A549 (cell line): ENCODE measurements around the gene KIAA1671. TPM values are rescaled to one million over a fixed set of nuclear protein-coding genes. Genes with fewer than 3 reads are reported as not detected.
A peak's percentile ranks its signal among the peaks of the same experiment; 100 is the strongest.

Source experiments
- ATAC-seq, 2 experiments: fragments of 200-7000 bp in 1 of 2; fragments of >200 bp in 1 of 2; cut with Nextera tagmentation in 1 of 2; cut with Tn5 transposase in 1 of 2; 3 replicates each; pipeline versions ENCODE4 v1.8.0 to v1.9.1; 2018 to 2020; ENCODE audit warnings: mild to moderate bottlenecking in 1 of 2, moderate library complexity in 1 of 2
- CTCF ChIA-PET: fragments of 300-600 bp; sonication (Branson Sonifier 250); formaldehyde crosslinking; extraction: SDS; loops from one replicate; lab custom pipeline; 2021; ENCODE audit warnings: antibody characterized with exemption, inconsistent platforms; lab: Yijun Ruan, JAX
- POLR2A ChIA-PET: fragments of 350-600 bp; formaldehyde crosslinking; extraction: SDS; loops from one replicate; lab custom pipeline; 2021; ENCODE audit warnings: antibody characterized with exemption, inconsistent platforms; lab: Yijun Ruan, JAX
- DNase-seq, 2 experiments: peaks; one replicate each; pipeline versions ENCODE4 v3.0.0 to v3.0.0-alpha.2; 2011 to 2016; ENCODE audit warnings: low read depth in 1 of 2, low spot score in 1 of 2
- FAIRE-seq: peaks from 2 replicates; lab custom pipeline; 2011; peaks lifted over from hg19 to GRCh38; lab: Jason Lieb, UNC
- H3K27ac ChIP-seq, 2 experiments: fragments of >200 bp; sonication (Bioruptor Twin); formaldehyde crosslinking; 3 replicates each; pipeline ENCODE4 v1.5.1; 2016 to 2017
- H3K4me1 ChIP-seq: fragments of >200 bp; sonication (Bioruptor Twin); formaldehyde crosslinking; 3 replicates; pipeline ENCODE4 v1.6.1; 2016
- H3K4me2 ChIP-seq: fragments of >200 bp; sonication (Bioruptor Twin); formaldehyde crosslinking; 3 replicates; pipeline ENCODE4 v1.6.1; 2016
- H3K4me3 ChIP-seq: fragments of >200 bp; sonication (Bioruptor Twin); formaldehyde crosslinking; 3 replicates; pipeline ENCODE4 v1.5.1; 2016
- H3K9me3 ChIP-seq: fragments of >200 bp; sonication (Bioruptor Twin); formaldehyde crosslinking; 3 replicates; pipeline ENCODE4 v1.6.1; 2016
- BHLHE40 ChIP-seq: IDR thresholded peaks from 2 replicates; pipeline ENCODE4 v1.6.1; 2012; ENCODE audit warnings: low read depth, low read length, inconsistent platforms
- CBX2 ChIP-seq: fragments of 200-600 bp; sonication (generic); IDR thresholded peaks from 2 replicates; pipeline ENCODE4 v1.6.1; 2016; ENCODE audit warnings: low read depth, mild to moderate bottlenecking, borderline replicate concordance
- CEBPB ChIP-seq, 2 experiments: fragments of >200 bp in 1 of 2; sonication (Bioruptor Twin) in 1 of 2; formaldehyde crosslinking in 1 of 2; IDR thresholded peaks; 2 replicates each; pipeline ENCODE4 v1.6.1; 2012 to 2016
- CHD4 ChIP-seq: fragments of 200-600 bp; sonication (generic); IDR thresholded peaks from 2 replicates; pipeline ENCODE4 v1.6.1; 2016; ENCODE audit warnings: antibody characterized with exemption, mild to moderate bottlenecking, borderline replicate concordance
- EHF ChIP-seq: fragments of 250-450 bp; sonication (Bioruptor Pico); IDR thresholded peaks from 2 replicates; pipeline ENCODE4 v1.5.0; 2020; ENCODE audit warnings: mild to moderate bottlenecking
- EHMT2 ChIP-seq: fragments of 200-600 bp; sonication (generic); IDR thresholded peaks from 2 replicates; pipeline ENCODE4 v1.6.1; 2016; ENCODE audit warnings: antibody characterized with exemption, low read depth, mild to moderate bottlenecking, moderate library complexity
- FOSL2 ChIP-seq, 2 experiments: fragments of 450-650 bp in 1 of 2; fragments of >200 bp in 1 of 2; sonication (Bioruptor Twin) in 1 of 2; formaldehyde crosslinking; IDR thresholded peaks; 2 replicates each; pipeline versions ENCODE4 v1.5.0 to v1.6.1; 2016 to 2020; ENCODE audit warnings: mild to moderate bottlenecking in 1 of 2, moderate library complexity in 1 of 2
- HDAC2 ChIP-seq: fragments of 200-600 bp; sonication (generic); IDR thresholded peaks from 2 replicates; pipeline ENCODE4 v1.6.1; 2016
- NFE2L2 ChIP-seq: fragments of 150-350 bp; conservative IDR thresholded peaks from 2 replicates; pipeline ENCODE4 v1.6.1; 2014; ENCODE audit warnings: low read length
- NPAS2 ChIP-seq: fragments of 250-450 bp; sonication (Bioruptor Pico); IDR thresholded peaks from 2 replicates; pipeline ENCODE4 v1.8.0; 2022; ENCODE audit warnings: mild to moderate bottlenecking, moderate library complexity, borderline replicate concordance
- POLR2AphosphoS2 ChIP-seq: conservative IDR thresholded peaks from 2 replicates; pipeline ENCODE4 v1.6.1; 2012; ENCODE audit warnings: low read length, improper control_type of control experiment, inconsistent platforms
- RAD21 ChIP-seq, 2 experiments: fragments of >200 bp in 1 of 2; sonication (Bioruptor Twin) in 1 of 2; formaldehyde crosslinking in 1 of 2; IDR thresholded peaks in 1 of 2; conservative IDR thresholded peaks in 1 of 2; 2 replicates in 1 of 2; 3 replicates in 1 of 2; pipeline ENCODE4 v1.6.1; 2012 to 2018; ENCODE audit warnings: inconsistent platforms in 1 of 2
- RARB ChIP-seq: fragments of 250-450 bp; sonication (Bioruptor Pico); IDR thresholded peaks from 2 replicates; pipeline ENCODE4 v1.8.0; 2021; ENCODE audit warnings: mild to moderate bottlenecking, moderate library complexity
- RCOR1 ChIP-seq: fragments of 150-350 bp; IDR thresholded peaks from 2 replicates; pipeline ENCODE4 v1.6.1; 2014; ENCODE audit warnings: antibody characterized with exemption, low read length, low read depth
- SMC3 ChIP-seq: fragments of >200 bp; sonication (Bioruptor Twin); formaldehyde crosslinking; IDR thresholded peaks from 3 replicates; pipeline ENCODE4 v1.6.1; 2018; ENCODE audit warnings: inconsistent platforms
- TFCP2L1 ChIP-seq: fragments of 250-450 bp; sonication (Bioruptor Pico); IDR thresholded peaks from 2 replicates; pipeline ENCODE4 v1.5.0; 2021; ENCODE audit warnings: mild to moderate bottlenecking
- TP53 ChIP-seq: fragments of 250-450 bp; sonication (Bioruptor Pico); IDR thresholded peaks from 2 replicates; pipeline ENCODE4 v1.5.0; 2021; ENCODE audit warnings: mild to moderate bottlenecking, moderate library complexity
- WGBS: methylation state at CpG from one replicate; pipeline ENCODE4 v1.1.6; 2017; ENCODE audit errors: missing lambda C conversion rate; 5-methylcytosine and 5-hydroxymethylcytosine counted together
- polyA plus RNA-seq, 4 experiments: library from polyadenylated mRNA; depleted of rRNA in 3 of 4; stranded (reverse); fragments of >200 nt; fragmentation: RNase III in 1 of 4; extraction: RNeasy Plus Mini Kit Qiagen cat#74134 plus additional on column Dnase treatment in 1 of 4; gene quantifications; 2 replicates in 3 of 4; 3 replicates in 1 of 4; pipeline ENCODE4 v1.2.3, GENCODE V29; 2011 to 2017
- TF ChIP-seq, protein P1 (sequence below): fragments of >200 bp; sonication (Bioruptor Twin); formaldehyde crosslinking; IDR thresholded peaks from 3 replicates; pipeline ENCODE4 v1.6.1; 2016
- TF ChIP-seq, protein P2 (sequence below): fragments of 250-450 bp; sonication (Bioruptor Pico); IDR thresholded peaks from 2 replicates; pipeline ENCODE4 v1.5.0; 2020; ENCODE audit warnings: low read depth, mild to moderate bottlenecking, moderate library complexity
- TF ChIP-seq, protein P3 (sequence below): fragments of 450-650 bp; IDR thresholded peaks from 2 replicates; pipeline ENCODE4 v1.6.1; 2014; ENCODE audit warnings: antibody characterized with exemption
- TF ChIP-seq, protein P4 (sequence below): fragments of 250-450 bp; sonication (Bioruptor Pico); IDR thresholded peaks from 2 replicates; pipeline ENCODE4 v1.5.0; 2021; ENCODE audit warnings: mild to moderate bottlenecking, moderate library complexity, borderline replicate concordance
- TF ChIP-seq, protein P5 (sequence below): fragments of >200 bp; sonication (Bioruptor Twin); formaldehyde crosslinking; IDR thresholded peaks from 3 replicates; pipeline ENCODE4 v1.5.1; 2016

KIAA1671 gene
- polyA plus RNA-seq, 2 of the 4 experiments (the other 2 are of a cell fraction), result 5.3 to 7.9 TPM

DNA sequence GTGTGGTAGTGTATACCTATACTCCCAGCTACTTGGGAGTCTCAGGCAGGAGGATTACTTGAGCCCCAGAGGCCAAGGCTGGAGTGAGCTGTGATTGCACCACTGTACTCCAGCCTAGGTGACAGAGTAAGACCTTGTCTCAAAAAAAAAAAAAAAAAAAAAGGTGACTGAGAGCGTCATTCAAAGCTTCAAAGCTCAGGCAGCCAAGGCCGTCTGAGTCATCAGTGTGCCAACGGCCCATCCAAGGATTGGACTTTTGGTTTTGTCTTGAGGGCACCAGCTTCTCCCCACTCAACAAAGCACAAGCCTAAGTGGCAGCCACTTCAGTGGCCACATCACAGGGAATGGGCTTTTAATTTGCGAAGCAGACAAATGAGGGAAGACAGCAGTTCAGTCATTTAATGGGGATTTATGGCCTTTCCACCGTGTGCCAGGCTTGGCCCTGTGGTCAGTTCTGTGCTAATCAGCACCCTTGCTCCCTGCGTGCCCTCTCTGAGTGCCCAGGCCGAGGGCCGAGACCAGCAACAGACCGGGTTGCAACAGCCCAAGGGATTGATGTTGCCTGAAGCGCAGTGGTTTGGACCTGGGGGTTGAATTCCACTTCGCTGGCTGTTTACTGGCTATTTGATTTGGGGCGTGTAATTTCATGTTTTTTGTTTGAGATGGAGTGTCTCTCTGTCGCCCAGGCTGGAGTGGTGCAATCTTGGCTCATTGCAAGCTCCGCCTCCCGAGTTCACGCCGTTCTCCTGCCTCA, 216.9 kb downstream of the KIAA1671 start:
- 73% methylated on average over 13 of the region's 17 CpGs for WGBS
- Histone ChIP-seq H3K9me3 (no peaks in the 10 kb centered on the region), H3K27ac (no peak overlapping the region), H3K4me2 (0 out of 3 replicates have a peak overlapping the region, but pooled peaks have one; percentile 12), H3K4me3 (no peak overlapping the region), H3K4me1 (peaks cover 30% of the 10 kb centered on the region)
- ChIA-PET POLR2A (no interaction called here), CTCF (interaction anchor here (0.9 kb wide), 1 partner anchor 61 kb away, joined by 3 read pairs; no protein-coding TSS in a partner anchor)
- ATAC-seq (no peak), DNase-seq (no peak), FAIRE-seq (no peak)
- no peak for TF ChIP-seq EHMT2
- TF ChIP-seq NPAS2, result no peak
- TF ChIP-seq CEBPB (IDR thresholded peaks at IDR 0.05), result no peak

DNA sequence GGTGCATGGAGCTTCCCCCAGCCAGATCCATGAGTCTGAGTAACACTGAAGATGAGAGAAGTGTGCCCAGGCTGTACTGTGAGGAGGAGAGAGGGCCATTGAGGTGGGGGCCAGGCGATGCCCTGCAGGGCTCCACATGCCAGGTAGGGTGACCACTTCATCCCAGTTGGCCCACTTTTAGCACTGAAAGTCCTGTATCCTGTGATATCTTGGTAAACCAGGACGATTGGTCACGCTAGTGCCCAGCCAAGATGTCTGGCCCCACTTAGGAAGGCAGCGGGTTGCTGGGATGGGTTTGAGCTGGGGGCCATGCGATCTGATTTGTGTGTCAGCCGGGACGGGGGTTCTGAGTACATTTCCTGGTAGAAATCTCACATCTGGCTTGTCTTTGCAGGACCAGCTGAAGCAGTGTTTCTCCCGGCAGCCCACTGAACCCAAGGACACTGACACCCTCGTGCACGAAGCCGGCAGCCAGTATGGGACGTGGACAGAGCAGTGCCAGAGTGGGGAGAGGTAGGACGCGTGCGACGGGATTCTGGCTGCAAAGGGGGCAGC, 218.0 kb downstream of the KIAA1671 start:
- ChIA-PET POLR2A (no interaction called here), CTCF (no interaction called here)
- Histone ChIP-seq H3K27ac (no peak overlapping the region), H3K4me2 (no peak overlapping the region), H3K4me1 (peaks cover 30% of the 10 kb centered on the region), H3K9me3 (no peaks in the 10 kb centered on the region), H3K4me3 (no peak overlapping the region)
- no peak for ATAC-seq
- TF ChIP-seq EHMT2 (no peak), HDAC2 (no peak), RARB (CRISPR knock-in tag) (no peak), SMC3 (no peak), TP53 (CRISPR knock-in tag) (no peak), CBX2 (no peak), FOSL2 (IDR thresholded peaks at IDR 0.05) (no peak), FOSL2 (CRISPR knock-in tag; IDR thresholded peaks at IDR 0.05) (no peak), EHF (CRISPR knock-in tag) (no peak), POLR2AphosphoS2 (no peak), CHD4 (no peak), NFE2L2 (no peak), RCOR1 (no peak)
- TF ChIP-seq, protein P1, sequence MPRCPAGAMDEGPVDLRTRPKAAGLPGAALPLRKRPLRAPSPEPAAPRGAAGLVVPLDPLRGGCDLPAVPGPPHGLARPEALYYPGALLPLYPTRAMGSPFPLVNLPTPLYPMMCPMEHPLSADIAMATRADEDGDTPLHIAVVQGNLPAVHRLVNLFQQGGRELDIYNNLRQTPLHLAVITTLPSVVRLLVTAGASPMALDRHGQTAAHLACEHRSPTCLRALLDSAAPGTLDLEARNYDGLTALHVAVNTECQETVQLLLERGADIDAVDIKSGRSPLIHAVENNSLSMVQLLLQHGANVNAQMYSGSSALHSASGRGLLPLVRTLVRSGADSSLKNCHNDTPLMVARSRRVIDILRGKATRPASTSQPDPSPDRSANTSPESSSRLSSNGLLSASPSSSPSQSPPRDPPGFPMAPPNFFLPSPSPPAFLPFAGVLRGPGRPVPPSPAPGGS, result no peak
- TF ChIP-seq, protein P2, sequence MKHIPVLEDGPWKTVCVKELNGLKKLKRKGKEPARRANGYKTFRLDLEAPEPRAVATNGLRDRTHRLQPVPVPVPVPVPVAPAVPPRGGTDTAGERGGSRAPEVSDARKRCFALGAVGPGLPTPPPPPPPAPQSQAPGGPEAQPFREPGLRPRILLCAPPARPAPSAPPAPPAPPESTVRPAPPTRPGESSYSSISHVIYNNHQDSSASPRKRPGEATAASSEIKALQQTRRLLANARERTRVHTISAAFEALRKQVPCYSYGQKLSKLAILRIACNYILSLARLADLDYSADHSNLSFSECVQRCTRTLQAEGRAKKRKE (CRISPR knock-in tag), result no peak
- no peak for FAIRE-seq
- no peak for DNase-seq
- WGBS, result 96% methylated on average over 14 of the region's 16 CpGs

DNA sequence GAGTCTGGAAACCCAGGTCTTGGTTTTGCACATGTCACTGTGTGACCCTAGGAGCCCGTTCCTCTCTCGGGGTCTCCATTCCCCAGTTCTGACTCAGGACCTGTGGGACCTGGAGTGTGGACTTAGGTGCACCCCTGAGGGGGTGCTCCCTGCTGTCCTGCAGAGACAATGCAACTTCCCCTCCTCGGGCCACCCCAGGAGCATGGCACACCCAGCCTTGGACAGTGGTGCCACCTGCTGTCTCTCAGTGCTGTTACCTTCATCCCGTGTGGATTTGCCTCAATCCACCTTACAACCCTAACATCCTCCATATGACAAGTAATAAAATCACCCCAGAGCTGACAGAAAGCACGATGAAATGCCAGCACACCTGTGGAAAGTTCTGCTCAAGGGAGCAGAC, 219.6 kb downstream of the KIAA1671 start:
- FAIRE-seq (no peak), ATAC-seq (peak; percentile 65 to 76; a peak in 3 of 6 replicates), DNase-seq (peak; percentile 7 to 30)
- no peak overlapping the region for H3K4me2 ChIP-seq
- 29% methylated on average over 5 of the region's 5 CpGs for WGBS
- H3K27ac ChIP-seq, result no peak overlapping the region
- TF ChIP-seq, protein P3, sequence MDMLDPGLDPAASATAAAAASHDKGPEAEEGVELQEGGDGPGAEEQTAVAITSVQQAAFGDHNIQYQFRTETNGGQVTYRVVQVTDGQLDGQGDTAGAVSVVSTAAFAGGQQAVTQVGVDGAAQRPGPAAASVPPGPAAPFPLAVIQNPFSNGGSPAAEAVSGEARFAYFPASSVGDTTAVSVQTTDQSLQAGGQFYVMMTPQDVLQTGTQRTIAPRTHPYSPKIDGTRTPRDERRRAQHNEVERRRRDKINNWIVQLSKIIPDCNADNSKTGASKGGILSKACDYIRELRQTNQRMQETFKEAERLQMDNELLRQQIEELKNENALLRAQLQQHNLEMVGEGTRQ, result no peak
- TF ChIP-seq NPAS2 (no peak), BHLHE40 (no peak), TFCP2L1 (CRISPR knock-in tag) (no peak), RAD21 (conservative IDR thresholded peaks at IDR 0.05 in 1 of 2, IDR thresholded peaks at IDR 0.05 in 1 of 2) (peak; percentile 52 to 56; a peak in 4 of 5 replicates), SMC3 (peak; percentile 46)
- TF ChIP-seq, protein P4, sequence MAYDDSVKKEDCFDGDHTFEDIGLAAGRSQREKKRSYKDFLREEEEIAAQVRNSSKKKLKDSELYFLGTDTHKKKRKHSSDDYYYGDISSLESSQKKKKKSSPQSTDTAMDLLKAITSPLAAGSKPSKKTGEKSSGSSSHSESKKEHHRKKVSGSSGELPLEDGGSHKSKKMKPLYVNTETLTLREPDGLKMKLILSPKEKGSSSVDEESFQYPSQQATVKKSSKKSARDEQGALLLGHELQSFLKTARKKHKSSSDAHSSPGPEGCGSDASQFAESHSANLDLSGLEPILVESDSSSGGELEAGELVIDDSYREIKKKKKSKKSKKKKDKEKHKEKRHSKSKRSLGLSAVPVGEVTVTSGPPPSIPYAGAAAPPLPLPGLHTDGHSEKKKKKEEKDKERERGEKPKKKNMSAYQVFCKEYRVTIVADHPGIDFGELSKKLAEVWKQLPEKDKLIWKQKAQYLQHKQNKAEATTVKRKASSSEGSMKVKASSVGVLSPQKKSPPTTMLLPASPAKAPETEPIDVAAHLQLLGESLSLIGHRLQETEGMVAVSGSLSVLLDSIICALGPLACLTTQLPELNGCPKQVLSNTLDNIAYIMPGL (CRISPR knock-in tag), result no peak
- TF ChIP-seq, protein P5, sequence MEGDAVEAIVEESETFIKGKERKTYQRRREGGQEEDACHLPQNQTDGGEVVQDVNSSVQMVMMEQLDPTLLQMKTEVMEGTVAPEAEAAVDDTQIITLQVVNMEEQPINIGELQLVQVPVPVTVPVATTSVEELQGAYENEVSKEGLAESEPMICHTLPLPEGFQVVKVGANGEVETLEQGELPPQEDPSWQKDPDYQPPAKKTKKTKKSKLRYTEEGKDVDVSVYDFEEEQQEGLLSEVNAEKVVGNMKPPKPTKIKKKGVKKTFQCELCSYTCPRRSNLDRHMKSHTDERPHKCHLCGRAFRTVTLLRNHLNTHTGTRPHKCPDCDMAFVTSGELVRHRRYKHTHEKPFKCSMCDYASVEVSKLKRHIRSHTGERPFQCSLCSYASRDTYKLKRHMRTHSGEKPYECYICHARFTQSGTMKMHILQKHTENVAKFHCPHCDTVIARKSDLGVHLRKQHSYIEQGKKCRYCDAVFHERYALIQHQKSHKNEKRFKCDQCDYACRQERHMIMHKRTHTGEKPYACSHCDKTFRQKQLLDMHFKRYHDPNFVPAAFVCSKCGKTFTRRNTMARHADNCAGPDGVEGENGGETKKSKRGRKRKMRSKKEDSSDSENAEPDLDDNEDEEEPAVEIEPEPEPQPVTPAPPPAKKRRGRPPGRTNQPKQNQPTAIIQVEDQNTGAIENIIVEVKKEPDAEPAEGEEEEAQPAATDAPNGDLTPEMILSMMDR, result peak; percentile 38
- ChIA-PET POLR2A (no interaction called here), CTCF (interaction anchor here (0.7 to 1.0 kb wide), 2 partner anchors 10 to 91 kb away, joined by 3 to 6 read pairs; no protein-coding TSS in a partner anchor)
- H3K4me1 ChIP-seq, result peaks cover 24% of the 10 kb centered on the region
- no peak overlapping the region for H3K4me3 ChIP-seq
- H3K9me3 ChIP-seq, result no peaks in the 10 kb centered on the region
